GM12872 (cell line): ENCODE data around the gene MIEF1.

ENCODE experiments used
- TF ChIP-seq, protein P1 (sequence below): IDR thresholded peaks from 3 replicates; pipeline ENCODE4 v1.5.1; 2011; ENCODE audit warnings: low read depth, mild to moderate bottlenecking, low read length, moderate library complexity; ENCODE audit not compliant: insufficient read depth

Gene MIEF1

DNA sequence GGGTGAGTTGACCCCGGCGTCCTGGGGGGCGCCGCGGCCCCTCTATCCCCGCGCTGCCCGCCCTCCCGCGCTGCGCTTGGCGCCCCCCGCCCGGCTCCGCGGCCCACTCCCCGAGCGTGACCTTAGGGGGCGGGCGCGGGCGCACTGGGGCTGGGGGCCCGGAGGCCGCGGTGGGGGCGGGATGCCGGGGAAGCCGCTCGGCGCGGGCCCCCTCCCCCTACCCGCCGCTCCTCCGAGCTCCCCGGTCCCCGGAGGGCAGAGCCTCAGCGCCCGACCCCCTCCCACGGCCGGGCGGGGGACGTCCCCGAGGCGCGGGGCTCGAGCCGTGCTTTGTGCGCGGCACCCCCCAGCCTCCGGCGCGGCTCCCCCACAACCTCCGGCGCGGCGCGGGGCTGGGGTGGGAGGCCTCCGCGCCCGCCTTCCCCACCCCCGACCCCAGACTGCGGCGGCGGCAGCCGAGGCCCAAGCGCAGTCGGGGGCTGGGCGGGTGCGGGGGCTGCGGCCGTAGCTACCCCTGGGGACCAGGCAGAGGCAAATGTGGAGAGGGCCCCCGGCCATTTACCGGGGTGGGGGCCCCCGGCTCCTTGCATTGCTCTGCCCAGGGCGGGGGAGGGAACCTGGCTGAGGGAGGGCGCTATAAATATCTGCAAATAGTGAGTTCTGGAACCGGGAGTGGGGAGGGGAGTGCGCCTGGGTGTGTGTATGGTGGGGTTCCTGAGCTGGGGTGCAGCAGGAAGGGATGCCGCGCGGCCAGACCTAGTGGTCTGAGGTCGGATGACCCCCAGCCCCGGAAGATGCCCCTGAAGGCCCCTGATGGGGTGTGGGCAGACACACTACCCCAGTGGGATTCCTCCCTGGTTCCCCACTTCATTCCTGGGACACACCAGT, 44.3 kb upstream of the MIEF1 start:
- TF ChIP-seq, protein P1, sequence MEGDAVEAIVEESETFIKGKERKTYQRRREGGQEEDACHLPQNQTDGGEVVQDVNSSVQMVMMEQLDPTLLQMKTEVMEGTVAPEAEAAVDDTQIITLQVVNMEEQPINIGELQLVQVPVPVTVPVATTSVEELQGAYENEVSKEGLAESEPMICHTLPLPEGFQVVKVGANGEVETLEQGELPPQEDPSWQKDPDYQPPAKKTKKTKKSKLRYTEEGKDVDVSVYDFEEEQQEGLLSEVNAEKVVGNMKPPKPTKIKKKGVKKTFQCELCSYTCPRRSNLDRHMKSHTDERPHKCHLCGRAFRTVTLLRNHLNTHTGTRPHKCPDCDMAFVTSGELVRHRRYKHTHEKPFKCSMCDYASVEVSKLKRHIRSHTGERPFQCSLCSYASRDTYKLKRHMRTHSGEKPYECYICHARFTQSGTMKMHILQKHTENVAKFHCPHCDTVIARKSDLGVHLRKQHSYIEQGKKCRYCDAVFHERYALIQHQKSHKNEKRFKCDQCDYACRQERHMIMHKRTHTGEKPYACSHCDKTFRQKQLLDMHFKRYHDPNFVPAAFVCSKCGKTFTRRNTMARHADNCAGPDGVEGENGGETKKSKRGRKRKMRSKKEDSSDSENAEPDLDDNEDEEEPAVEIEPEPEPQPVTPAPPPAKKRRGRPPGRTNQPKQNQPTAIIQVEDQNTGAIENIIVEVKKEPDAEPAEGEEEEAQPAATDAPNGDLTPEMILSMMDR = no peak

DNA sequence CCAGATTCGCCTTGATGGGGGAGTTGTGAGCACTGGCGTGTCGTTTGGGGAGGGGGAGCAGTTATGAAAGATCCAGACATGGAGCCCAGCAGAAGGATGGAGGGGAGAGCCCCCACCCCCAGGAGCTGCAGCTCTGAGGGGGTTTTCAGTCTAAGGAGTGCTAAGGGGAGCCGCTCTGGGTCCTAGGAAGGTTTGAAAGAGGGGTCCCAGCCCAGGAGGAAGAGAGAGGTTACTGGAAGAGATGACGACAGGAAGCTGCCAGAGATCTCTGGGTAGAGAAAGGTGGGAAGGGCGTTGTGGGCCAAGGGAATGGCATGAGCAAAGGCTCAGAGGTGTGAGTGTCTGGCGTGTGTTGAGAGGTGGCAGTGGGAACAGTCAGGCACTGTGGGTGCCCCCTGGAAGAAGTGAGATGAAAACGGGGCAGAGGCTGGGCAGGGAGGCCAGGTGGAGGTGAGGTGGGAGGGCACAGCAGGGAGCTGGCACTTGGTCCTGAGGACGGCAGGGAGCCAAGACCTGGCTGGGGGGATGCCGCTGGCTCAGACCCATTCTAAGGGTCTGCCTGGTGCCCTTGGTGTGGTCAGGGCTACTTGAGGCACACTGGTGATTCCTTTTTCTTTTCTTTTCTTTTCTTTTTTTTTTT, 43.5 kb upstream of the MIEF1 start:
- TF ChIP-seq, protein P1 = no peak

GRCh38 chr22:39459681-39460080, 42.4 kb upstream of the MIEF1 start:
- TF ChIP-seq, protein P1 = no peak

GRCh38 chr22:39462443-39463221, 39.5 kb upstream of the MIEF1 start:
- TF ChIP-seq, protein P1 = no peak

DNA sequence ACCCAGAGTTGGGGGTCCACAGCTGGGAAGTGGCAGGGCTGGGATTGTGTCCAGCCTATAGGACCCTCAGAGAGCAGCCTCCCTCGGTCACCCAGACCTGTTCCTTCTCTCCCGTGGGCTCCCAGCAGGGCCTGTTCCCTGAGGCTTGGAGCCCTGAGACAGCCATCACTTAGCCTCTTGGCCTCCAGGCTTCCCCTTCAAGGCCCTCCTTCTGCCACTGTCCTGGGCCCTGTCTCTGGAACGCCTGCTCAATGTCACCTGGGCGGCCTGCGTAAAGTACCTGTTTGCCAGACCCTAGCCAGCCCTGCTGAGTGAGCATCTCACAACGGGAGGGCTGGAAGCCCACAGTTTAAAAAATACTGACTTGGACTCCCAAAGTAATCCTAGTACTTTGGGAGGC, 38.8 kb upstream of the MIEF1 start:
- TF ChIP-seq, protein P1 = no peak

DNA sequence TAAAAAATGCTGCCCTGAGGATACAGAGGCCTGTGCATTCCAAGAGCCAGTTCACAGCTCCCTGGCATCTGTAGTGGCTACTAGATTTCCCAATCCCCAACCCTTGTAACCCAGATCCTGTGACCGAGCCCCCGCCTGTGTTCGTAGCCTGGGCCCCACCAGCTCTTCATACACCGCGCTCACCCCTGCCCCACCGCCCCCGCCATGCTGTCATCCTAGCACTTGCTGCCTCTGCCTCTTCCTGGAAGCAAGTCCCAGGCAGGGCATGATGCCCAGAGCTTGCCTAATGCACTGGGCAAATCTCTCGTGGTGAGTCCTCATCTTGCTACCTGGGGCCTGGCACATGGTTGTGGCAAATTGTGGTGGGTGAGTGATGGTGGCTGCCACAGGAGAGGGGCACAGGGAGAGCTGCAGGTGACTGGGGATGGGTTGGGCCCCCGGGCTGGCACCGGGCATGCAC, 38.1 kb upstream of the MIEF1 start:
- TF ChIP-seq, protein P1 = no peak
